Body of pancreas (tissue), 4 donors: ENCODE results near the gene KCNQ4.

ENCODE experiments used
- CTCF ChIP-seq, 7 experiments: fragments of 450-650 bp in 4 of 7; fragments of 200-600 bp in 3 of 7; sonication (generic) in 3 of 7; IDR thresholded peaks; one replicate each; pipeline ENCODE4 v1.5.1; 2016 to 2019; ENCODE audit warnings: antibody characterized with exemption in 7 of 7
- POLR2A ChIP-seq, 3 donors: fragments of 450-650 bp; IDR thresholded peaks; one replicate each; pipeline ENCODE4 v1.6.1; 2016; ENCODE audit warnings: antibody characterized with exemption in 3 of 3, mild to moderate bottlenecking in 2 of 3

DNA sequence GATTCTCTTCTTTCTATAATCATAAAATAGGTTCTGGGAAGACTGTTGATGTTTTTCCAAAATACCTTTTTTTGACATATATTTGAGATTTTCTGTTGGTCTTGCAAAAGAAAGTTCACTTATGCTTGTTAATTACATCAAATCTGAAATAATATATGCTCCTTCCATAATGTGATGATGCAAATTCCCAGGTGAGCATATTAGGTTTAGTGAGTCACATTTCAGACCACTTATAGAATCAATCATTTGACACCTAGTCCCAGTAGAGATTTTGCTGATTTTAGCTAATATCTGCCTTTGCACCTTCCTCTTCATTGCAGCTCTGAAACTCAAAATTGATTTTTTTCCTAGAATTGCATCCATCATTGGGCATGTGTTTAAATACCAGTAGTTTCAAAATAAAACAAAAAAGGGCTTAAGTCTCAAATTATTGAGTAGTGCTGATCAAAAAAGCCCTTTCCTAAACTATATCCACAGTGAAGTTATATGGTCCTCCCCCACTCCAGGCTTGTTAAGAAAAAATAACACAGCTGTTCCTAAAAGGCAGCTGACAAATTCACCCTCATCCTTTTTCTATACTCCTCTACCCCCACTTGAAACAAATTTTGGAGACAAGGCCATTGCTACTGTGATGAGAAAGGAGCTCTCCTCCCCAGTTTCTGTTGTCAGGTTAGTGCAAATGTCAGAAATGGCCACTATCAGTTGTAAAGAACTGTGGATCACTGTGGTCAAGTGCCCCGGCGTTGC, 37.1 kb upstream of the KCNQ4 start:
- TF ChIP-seq POLR2A (IDR thresholded peaks at IDR 0.05) (no peak), CTCF (IDR thresholded peaks at IDR 0.05) (no peak)
